ENCODE measurements around the gene TTC7B. TPM values are rescaled to one million over a fixed set of nuclear protein-coding genes. Genes with fewer than 3 reads are reported as not detected.

The TTC7B gene
- total and polyA plus RNA-seq, 10 of the 15 experiments (the other 5 are each of a cell fraction or from before 2014, with no cell fraction given), result under 0.01 to 1.1 (median 0.26) TPM; not detected in 2

GRCh38 chr14:90608281-90608680, 207.9 kb downstream of the TTC7B start (continued):
- TF ChIP-seq CEBPZ (IDR thresholded peaks at IDR 0.05; ENCODE audit: low read depth, low read length) (no peak), ATF2 (IDR thresholded peaks at IDR 0.05; ENCODE audit: low read length) (no peak), E4F1 (IDR thresholded peaks at IDR 0.05; ENCODE audit: borderline replicate concordance, partially characterized antibody) (no peak), EZH2 (IDR thresholded peaks at IDR 0.05; ENCODE audit: borderline replicate concordance, control insufficient read depth, low read depth, low read length) (no peak), EED (IDR thresholded peaks at IDR 0.05; ENCODE audit: low read depth) (no peak), DPF2 (IDR thresholded peaks at IDR 0.05) (no peak), SUPT20H (IDR thresholded peaks at IDR 0.05; ENCODE audit: borderline replicate concordance, control insufficient read depth, low read depth, low read length) (no peak)
